NCI-H2029 treated with DMSO at 0.1 percent for 48 hours (cell line): ENCODE measurements around the gene LHFPL6.

Experiments
- DNase-seq: peaks from one replicate; lab custom pipeline; 2025; lab: John Stamatoyannopoulos, UW

Gene LHFPL6

GRCh38 chr13:39385154-39385553, 217.8 kb downstream of the LHFPL6 start:
- DNase-seq: no peak

- no peak for DNase-seq
Observed at GRCh38 chr13:39381456-39381855, 221.5 kb downstream of the LHFPL6 start.

GRCh38 chr13:39379667-39380655, 223.0 kb downstream of the LHFPL6 start:
- DNase-seq: no peak

GRCh38 chr13:39379118-39379517, 223.9 kb downstream of the LHFPL6 start:
- no peak for DNase-seq

GRCh38 chr13:39378306-39378705, 224.7 kb downstream of the LHFPL6 start:
- DNase-seq: no peak

- no peak for DNase-seq
Observed at GRCh38 chr13:39377699-39378098, 225.3 kb downstream of the LHFPL6 start.

- DNase-seq: no peak
Observed at GRCh38 chr13:39376076-39376475, 226.9 kb downstream of the LHFPL6 start.

GRCh38 chr13:39375601-39376000, 227.4 kb downstream of the LHFPL6 start:
- no peak for DNase-seq

GRCh38 chr13:39374741-39375189, 228.2 kb downstream of the LHFPL6 start:
- no peak for DNase-seq

- DNase-seq: no peak
Observed at GRCh38 chr13:39373145-39373544, 229.8 kb downstream of the LHFPL6 start.

GRCh38 chr13:39371706-39372105, 231.3 kb downstream of the LHFPL6 start:
- no peak for DNase-seq

- DNase-seq: no peak
Observed at GRCh38 chr13:39370554-39370953, 232.4 kb downstream of the LHFPL6 start.

- DNase-seq: no peak
Observed at GRCh38 chr13:39370048-39370447, 232.9 kb downstream of the LHFPL6 start.

GRCh38 chr13:39369161-39369890, 233.7 kb downstream of the LHFPL6 start:
- DNase-seq: no peak

- no peak for DNase-seq
Observed at GRCh38 chr13:39365879-39366278, 237.1 kb downstream of the LHFPL6 start.

- DNase-seq: peak; percentile 27
Observed at GRCh38 chr13:39364947-39365468, 238.0 kb downstream of the LHFPL6 start.

- no peak for DNase-seq
Observed at GRCh38 chr13:39363382-39363772, 239.6 kb downstream of the LHFPL6 start.

GRCh38 chr13:39362652-39363381, 240.2 kb downstream of the LHFPL6 start:
- DNase-seq: no peak

GRCh38 chr13:39353988-39354387, 249.0 kb downstream of the LHFPL6 start:
- DNase-seq: no peak

GRCh38 chr13:39350461-39350881, 252.5 kb downstream of the LHFPL6 start:
- no peak for DNase-seq

GRCh38 chr13:39349391-39349960, 253.5 kb downstream of the LHFPL6 start:
- DNase-seq: no peak
